Measurements from ENCODE around the gene SLC6A5. TPM values are rescaled to one million over a fixed set of nuclear protein-coding genes. Genes with fewer than 3 reads are reported as not detected.

SLC6A5 gene
- total and polyA plus RNA-seq, 2 experiments from 2014 or later = 0.03 TPM; not detected in 1

GRCh38 chr11:20611892-20612291 lies 12.5 kb downstream of the SLC6A5 start:
- Histone ChIP-seq H3K36me3 (replicated peaks; ENCODE audit: insufficient read depth, low read depth) (no peaks in the 10 kb centered on the region), H3K27me3 (peaks cover 26% of the 10 kb centered on the region), H3K4me1 (ENCODE audit: insufficient read depth) (peaks cover 5% of the 10 kb centered on the region), H2AFZ (no peak overlapping the region), H3K4me3 (no peak overlapping the region), H3K79me2 (no peaks in the 10 kb centered on the region), H3K9me2 (replicated peaks; ENCODE audit: insufficient read depth) (no peaks in the 10 kb centered on the region), H3K4me2 (no peak overlapping the region), H3K9me3 (ENCODE audit: low read depth) (no peaks in the 10 kb centered on the region), H4K20me1 (ENCODE audit: insufficient read depth, poor library complexity, severe bottlenecking) (no peaks in the 10 kb centered on the region), H3K27ac (no peak overlapping the region)
- DNase-seq (ENCODE audit: low spot score) = no peak
- no peak for TF ChIP-seq EZH2phosphoT487 (IDR thresholded peaks at IDR 0.05; ENCODE audit: low read depth, severe bottlenecking, unreplicated experiment)
- TF ChIP-seq, protein P1, sequence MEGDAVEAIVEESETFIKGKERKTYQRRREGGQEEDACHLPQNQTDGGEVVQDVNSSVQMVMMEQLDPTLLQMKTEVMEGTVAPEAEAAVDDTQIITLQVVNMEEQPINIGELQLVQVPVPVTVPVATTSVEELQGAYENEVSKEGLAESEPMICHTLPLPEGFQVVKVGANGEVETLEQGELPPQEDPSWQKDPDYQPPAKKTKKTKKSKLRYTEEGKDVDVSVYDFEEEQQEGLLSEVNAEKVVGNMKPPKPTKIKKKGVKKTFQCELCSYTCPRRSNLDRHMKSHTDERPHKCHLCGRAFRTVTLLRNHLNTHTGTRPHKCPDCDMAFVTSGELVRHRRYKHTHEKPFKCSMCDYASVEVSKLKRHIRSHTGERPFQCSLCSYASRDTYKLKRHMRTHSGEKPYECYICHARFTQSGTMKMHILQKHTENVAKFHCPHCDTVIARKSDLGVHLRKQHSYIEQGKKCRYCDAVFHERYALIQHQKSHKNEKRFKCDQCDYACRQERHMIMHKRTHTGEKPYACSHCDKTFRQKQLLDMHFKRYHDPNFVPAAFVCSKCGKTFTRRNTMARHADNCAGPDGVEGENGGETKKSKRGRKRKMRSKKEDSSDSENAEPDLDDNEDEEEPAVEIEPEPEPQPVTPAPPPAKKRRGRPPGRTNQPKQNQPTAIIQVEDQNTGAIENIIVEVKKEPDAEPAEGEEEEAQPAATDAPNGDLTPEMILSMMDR (IDR thresholded peaks at IDR 0.05; ENCODE audit: poor library complexity) = no peak
- TF ChIP-seq EZH2 (IDR thresholded peaks at IDR 0.05; ENCODE audit: borderline replicate concordance) = no peak
- 74% methylated on average over 4 of the region's 4 CpGs for WGBS (ENCODE audit: low lambda C conversion rate, missing lambda C conversion rate)

DNA sequence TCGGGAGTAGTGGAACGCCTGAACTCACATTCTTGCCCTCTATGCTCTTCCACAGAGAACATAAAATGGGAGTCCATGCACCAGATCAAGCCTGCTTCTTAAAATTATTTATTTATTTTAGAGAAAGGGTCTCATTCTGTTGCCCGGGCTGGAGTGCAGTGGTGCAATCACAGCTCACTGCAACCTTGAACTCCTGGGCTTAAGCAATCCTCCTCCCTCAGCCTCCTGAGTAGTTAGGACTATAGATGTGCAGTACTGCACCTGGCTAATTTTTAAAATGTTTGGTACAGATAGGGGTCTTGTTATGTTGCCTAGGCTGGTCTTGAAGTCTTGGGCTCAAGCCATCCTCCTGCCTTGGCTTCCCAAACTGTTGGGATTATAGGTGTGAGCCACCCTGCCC lies 13.0 kb downstream of the SLC6A5 start:
- H3K9me3 ChIP-seq (ENCODE audit: low read depth) = no peaks in the 10 kb centered on the region
- no peaks in the 10 kb centered on the region for H4K20me1 ChIP-seq (ENCODE audit: insufficient read depth, poor library complexity, severe bottlenecking)
- 62% methylated on average over 3 of the region's 3 CpGs for WGBS (ENCODE audit: low lambda C conversion rate, missing lambda C conversion rate)
- H3K4me2 ChIP-seq = no peak overlapping the region
- H3K27ac ChIP-seq = no peak overlapping the region
- H3K9me2 ChIP-seq (replicated peaks; ENCODE audit: insufficient read depth) = no peaks in the 10 kb centered on the region
- H3K4me1 ChIP-seq (ENCODE audit: insufficient read depth) = peaks cover 9% of the 10 kb centered on the region
- no peak overlapping the region for H2AFZ ChIP-seq
- H3K79me2 ChIP-seq = no peaks in the 10 kb centered on the region
- DNase-seq (ENCODE audit: low spot score) = no peak
- H3K27me3 ChIP-seq = peaks cover 25% of the 10 kb centered on the region
- TF ChIP-seq EZH2 (IDR thresholded peaks at IDR 0.05; ENCODE audit: borderline replicate concordance) (no peak), EZH2phosphoT487 (IDR thresholded peaks at IDR 0.05; ENCODE audit: low read depth, severe bottlenecking, unreplicated experiment) (no peak)
- TF ChIP-seq, protein P1 (IDR thresholded peaks at IDR 0.05; ENCODE audit: poor library complexity) = no peak
- H3K36me3 ChIP-seq (replicated peaks; ENCODE audit: insufficient read depth, low read depth) = no peaks in the 10 kb centered on the region
- H3K4me3 ChIP-seq = no peak overlapping the region

DNA sequence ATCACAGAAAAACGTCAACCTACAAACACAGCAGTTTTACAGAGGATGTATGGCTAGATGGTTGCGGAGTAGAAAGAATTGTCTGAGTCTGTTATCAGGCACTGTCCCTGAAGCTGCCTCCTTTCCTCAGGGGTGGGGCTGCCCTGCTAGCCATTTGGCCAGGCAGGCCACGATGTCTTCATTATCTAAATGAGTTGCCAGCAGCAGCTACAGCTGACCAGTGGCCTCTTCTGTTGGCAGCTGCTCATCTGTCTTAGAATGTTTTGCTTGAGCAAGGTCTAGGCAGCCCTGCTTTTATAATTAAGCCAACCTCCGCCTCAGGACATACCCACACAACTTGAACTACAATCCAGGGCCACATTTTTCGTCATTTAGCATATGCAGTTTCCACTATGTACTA lies 17.5 kb downstream of the SLC6A5 start:
- no peaks in the 10 kb centered on the region for H3K79me2 ChIP-seq
- H3K4me2 ChIP-seq = no peak overlapping the region
- H3K4me3 ChIP-seq = no peak overlapping the region
- H3K9me2 ChIP-seq (replicated peaks; ENCODE audit: insufficient read depth) = no peaks in the 10 kb centered on the region
- no peaks in the 10 kb centered on the region for H3K9me3 ChIP-seq (ENCODE audit: low read depth)
- H4K20me1 ChIP-seq (ENCODE audit: insufficient read depth, poor library complexity, severe bottlenecking) = no peaks in the 10 kb centered on the region
- DNase-seq (ENCODE audit: low spot score) = no peak
- TF ChIP-seq, protein P1 (IDR thresholded peaks at IDR 0.05; ENCODE audit: poor library complexity) = no peak
- TF ChIP-seq EZH2 (IDR thresholded peaks at IDR 0.05; ENCODE audit: borderline replicate concordance) (no peak), EZH2phosphoT487 (IDR thresholded peaks at IDR 0.05; ENCODE audit: low read depth, severe bottlenecking, unreplicated experiment) (no peak)
- H3K4me1 ChIP-seq (ENCODE audit: insufficient read depth) = peaks cover 9% of the 10 kb centered on the region
- 61% methylated on average over 5 of the region's 5 CpGs for WGBS (ENCODE audit: low lambda C conversion rate, missing lambda C conversion rate)
- peaks cover 11% of the 10 kb centered on the region for H3K27me3 ChIP-seq
- no peaks in the 10 kb centered on the region for H3K36me3 ChIP-seq (replicated peaks; ENCODE audit: insufficient read depth, low read depth)
- no peak overlapping the region for H3K27ac ChIP-seq
- no peak overlapping the region for H2AFZ ChIP-seq

All from hepatocyte (in vitro differentiated cells).